Measurements from ENCODE around the gene CDK19. TPM values are rescaled to one million over a fixed set of nuclear protein-coding genes. Genes with fewer than 3 reads are reported as not detected.
"Not testable (repeated sequence)": the region's sequence is repeated elsewhere in the genome, so short reads cannot be mapped to it uniquely, and the experiment has no call there.

CDK19 gene
- total RNA-seq, 1 experiment from 2014 or later: 10.5 TPM

GRCh38 chr6:110757926-110758325 lies 57.3 kb downstream of the CDK19 start:
- DNase-seq (ENCODE audit: low spot score): no peak

GRCh38 chr6:110756817-110757216 lies 58.5 kb downstream of the CDK19 start:
- DNase-seq (ENCODE audit: low spot score): no peak

GRCh38 chr6:110755411-110755834 lies 59.8 kb downstream of the CDK19 start:
- no peak for DNase-seq (ENCODE audit: low spot score)

- not testable (repeated sequence) for DNase-seq (ENCODE audit: low spot score)
These were observed 61.2 kb downstream of the CDK19 start for GRCh38 chr6:110753936-110754668.

GRCh38 chr6:110748453-110748852 lies 66.8 kb downstream of the CDK19 start:
- DNase-seq (ENCODE audit: low spot score): no peak

GRCh38 chr6:110746680-110747079 lies 68.6 kb downstream of the CDK19 start:
- DNase-seq (ENCODE audit: low spot score): no peak

GRCh38 chr6:110744991-110745390 lies 70.3 kb downstream of the CDK19 start:
- DNase-seq (ENCODE audit: low spot score): no peak

GRCh38 chr6:110742552-110742951 lies 72.7 kb downstream of the CDK19 start:
- not testable (repeated sequence) for DNase-seq (ENCODE audit: low spot score)

GRCh38 chr6:110741517-110741916 lies 73.8 kb downstream of the CDK19 start:
- DNase-seq (ENCODE audit: low spot score): no peak

GRCh38 chr6:110738899-110739365 lies 76.3 kb downstream of the CDK19 start:
- DNase-seq (ENCODE audit: low spot score): no peak

GRCh38 chr6:110735666-110736065 lies 79.6 kb downstream of the CDK19 start:
- no peak for DNase-seq (ENCODE audit: low spot score)

- DNase-seq (ENCODE audit: low spot score): no peak
These were observed 83.4 kb downstream of the CDK19 start for GRCh38 chr6:110731898-110732297.

- DNase-seq (ENCODE audit: low spot score): no peak
These were observed 84.1 kb downstream of the CDK19 start for GRCh38 chr6:110731196-110731595.

GRCh38 chr6:110728501-110728900 lies 86.8 kb downstream of the CDK19 start:
- no peak for DNase-seq (ENCODE audit: low spot score)

- DNase-seq (ENCODE audit: low spot score): no peak
These were observed 92.3 kb downstream of the CDK19 start for GRCh38 chr6:110723017-110723416.

- DNase-seq (ENCODE audit: low spot score): no peak
These were observed 95.2 kb downstream of the CDK19 start for GRCh38 chr6:110720066-110720465.

GRCh38 chr6:110719601-110720000 lies 95.7 kb downstream of the CDK19 start:
- not testable (repeated sequence) for DNase-seq (ENCODE audit: low spot score)

GRCh38 chr6:110714143-110714542 lies 101.1 kb downstream of the CDK19 start:
- DNase-seq (ENCODE audit: low spot score): no peak

- no peak for DNase-seq (ENCODE audit: low spot score)
These were observed 103.0 kb downstream of the CDK19 start for GRCh38 chr6:110712238-110712637.

- DNase-seq (ENCODE audit: low spot score): no peak
These were observed 105.2 kb downstream of the CDK19 start for GRCh38 chr6:110710115-110710514.

GRCh38 chr6:110708295-110708950 lies 106.8 kb downstream of the CDK19 start:
- DNase-seq (ENCODE audit: low spot score): peak; percentile 11

- no peak for DNase-seq (ENCODE audit: low spot score)
These were observed 109.7 kb downstream of the CDK19 start for GRCh38 chr6:110705543-110705942.

GRCh38 chr6:110703906-110704594 lies 111.2 kb downstream of the CDK19 start:
- no peak for DNase-seq (ENCODE audit: low spot score)
